ENCODE data around the gene NDUFAF5. TPM values are rescaled to one million over a fixed set of nuclear protein-coding genes. Genes with fewer than 3 reads are reported as not detected.

NDUFAF5 gene
- total and polyA plus RNA-seq, 9 donors = 5.0 to 23.4 (median 16.8) TPM

DNA sequence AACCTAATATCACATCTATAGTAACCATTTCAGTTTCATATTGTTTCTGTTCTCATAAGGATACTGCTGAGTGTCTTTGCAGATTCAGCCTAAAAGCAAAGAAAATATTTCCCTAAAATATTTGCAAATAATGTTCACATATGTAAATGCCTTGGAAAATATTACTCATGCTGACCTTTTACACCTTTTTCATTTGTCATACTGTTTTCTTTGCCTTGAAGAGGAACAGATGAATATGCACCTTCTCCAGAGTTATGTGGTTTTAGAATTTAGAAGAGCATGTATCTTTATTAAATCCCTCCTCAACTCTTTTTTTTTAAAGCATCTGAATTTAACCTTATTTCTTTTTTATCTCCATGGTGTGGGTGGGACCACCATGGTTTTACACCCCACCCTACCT, 32.5 kb downstream of the NDUFAF5 start:
- Histone ChIP-seq H3K4me1 (ENCODE audit: insufficient read depth) (peaks cover 4% of the 10 kb centered on the region), H3K27me3 (no peaks in the 10 kb centered on the region), H3K27ac (no peak overlapping the region), H3K9me3 (no peaks in the 10 kb centered on the region), H3K4me3 (no peak overlapping the region), H3K36me3 (no peaks in the 10 kb centered on the region)
- intact Hi-C loops (cut with DNase I) = no loop called here
- DNase-seq = no peak
- no peak for TF ChIP-seq EP300 (IDR thresholded peaks at IDR 0.05)
- no peak for TF ChIP-seq POLR2A (IDR thresholded peaks at IDR 0.05)
- TF ChIP-seq, protein P1, sequence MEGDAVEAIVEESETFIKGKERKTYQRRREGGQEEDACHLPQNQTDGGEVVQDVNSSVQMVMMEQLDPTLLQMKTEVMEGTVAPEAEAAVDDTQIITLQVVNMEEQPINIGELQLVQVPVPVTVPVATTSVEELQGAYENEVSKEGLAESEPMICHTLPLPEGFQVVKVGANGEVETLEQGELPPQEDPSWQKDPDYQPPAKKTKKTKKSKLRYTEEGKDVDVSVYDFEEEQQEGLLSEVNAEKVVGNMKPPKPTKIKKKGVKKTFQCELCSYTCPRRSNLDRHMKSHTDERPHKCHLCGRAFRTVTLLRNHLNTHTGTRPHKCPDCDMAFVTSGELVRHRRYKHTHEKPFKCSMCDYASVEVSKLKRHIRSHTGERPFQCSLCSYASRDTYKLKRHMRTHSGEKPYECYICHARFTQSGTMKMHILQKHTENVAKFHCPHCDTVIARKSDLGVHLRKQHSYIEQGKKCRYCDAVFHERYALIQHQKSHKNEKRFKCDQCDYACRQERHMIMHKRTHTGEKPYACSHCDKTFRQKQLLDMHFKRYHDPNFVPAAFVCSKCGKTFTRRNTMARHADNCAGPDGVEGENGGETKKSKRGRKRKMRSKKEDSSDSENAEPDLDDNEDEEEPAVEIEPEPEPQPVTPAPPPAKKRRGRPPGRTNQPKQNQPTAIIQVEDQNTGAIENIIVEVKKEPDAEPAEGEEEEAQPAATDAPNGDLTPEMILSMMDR (IDR thresholded peaks at IDR 0.05) = no peak

DNA sequence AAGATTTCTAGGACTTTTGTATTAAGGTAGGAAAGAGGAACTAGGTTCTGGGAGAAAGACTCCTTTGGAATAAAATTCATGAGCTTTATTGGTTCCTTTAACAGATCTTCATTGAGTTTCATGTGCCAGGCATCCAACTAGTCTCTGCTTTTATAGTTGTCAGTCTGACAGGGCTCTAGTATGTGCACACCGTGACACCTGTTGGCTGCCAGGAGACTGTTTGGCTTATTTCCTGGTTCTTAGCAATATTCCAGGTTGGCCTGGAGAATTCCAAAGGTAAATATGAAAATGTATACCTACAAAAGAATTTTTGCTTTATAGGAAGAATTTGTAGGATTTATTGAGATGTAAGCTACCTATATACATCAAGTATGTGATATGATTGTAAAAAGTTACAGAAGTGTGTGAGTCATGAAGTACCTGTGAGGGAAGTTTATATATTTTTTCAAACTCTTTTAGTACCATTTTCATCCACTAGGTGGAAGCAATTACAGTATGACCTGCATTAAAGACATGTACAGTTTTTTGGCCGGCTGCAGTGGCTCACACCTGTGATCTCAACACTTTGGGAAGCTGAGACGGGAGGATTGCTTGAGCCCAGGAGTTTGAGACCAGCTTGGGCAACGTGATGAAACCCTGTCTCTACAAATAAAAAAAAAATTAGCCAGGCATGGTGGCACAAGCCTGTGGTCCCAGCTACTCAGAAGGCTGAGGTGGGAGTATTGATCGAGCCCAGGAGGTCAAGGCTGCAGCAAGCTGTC, 35.2 kb downstream of the NDUFAF5 start:
- Histone ChIP-seq H3K27ac (no peak overlapping the region), H3K36me3 (no peaks in the 10 kb centered on the region), H3K4me3 (no peak overlapping the region), H3K9me3 (no peaks in the 10 kb centered on the region), H3K27me3 (no peaks in the 10 kb centered on the region), H3K4me1 (ENCODE audit: insufficient read depth) (peaks cover 4% of the 10 kb centered on the region)
- WGBS, 3 donors = 22 to 26% (median 23%) methylated on average over 5 of the region's 5 CpGs
- intact Hi-C loops (cut with DNase I) = loop anchor here in 3 of 4 donors (2.0 to 10.0 kb wide), 3 partner anchors 115 to 235 kb away; no protein-coding TSS in a partner anchor
- TF ChIP-seq, protein P1 (IDR thresholded peaks at IDR 0.05) = peak in 2 of 3 donors; percentile 38 to 59
- TF ChIP-seq EP300 (IDR thresholded peaks at IDR 0.05) (no peak), POLR2A (IDR thresholded peaks at IDR 0.05) (no peak)
- peak; percentile 27 to 38 (median 31) for DNase-seq

DNA sequence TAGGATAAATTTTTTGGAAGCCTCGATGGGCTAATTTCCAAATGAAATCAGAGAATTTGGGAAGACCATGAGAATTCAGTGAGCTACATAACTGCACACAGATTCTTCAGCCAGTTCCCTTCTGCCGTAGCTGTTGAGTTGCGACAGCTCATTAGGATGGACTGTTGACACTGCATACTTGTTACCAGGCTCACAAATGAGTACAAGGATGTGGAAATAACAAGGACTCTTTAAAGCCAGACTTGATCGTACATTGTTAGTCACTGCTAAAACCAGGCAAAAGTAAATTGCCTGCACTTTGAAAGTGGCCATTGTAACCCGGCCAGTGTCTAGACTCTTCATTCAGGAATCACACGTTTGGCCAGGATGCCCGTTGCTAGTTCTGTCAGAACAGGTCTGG, 37.0 kb downstream of the NDUFAF5 start:
- TF ChIP-seq, protein P1 (IDR thresholded peaks at IDR 0.05) = no peak
- no peak for TF ChIP-seq POLR2A (IDR thresholded peaks at IDR 0.05)
- no peak for TF ChIP-seq EP300 (IDR thresholded peaks at IDR 0.05)
- no peaks in the 10 kb centered on the region for H3K27me3 ChIP-seq
- H3K4me3 ChIP-seq = no peak overlapping the region
- no peak for DNase-seq
- intact Hi-C loops (cut with DNase I) = loop anchor here in 3 of 4 donors (2.0 to 10.0 kb wide), 3 partner anchors 113 to 233 kb away; no protein-coding TSS in a partner anchor
- no peaks in the 10 kb centered on the region for H3K9me3 ChIP-seq
- WGBS, 3 donors = 91 to 92% (median 91%) methylated on average over 7 of the region's 7 CpGs
- no peak overlapping the region for H3K27ac ChIP-seq
- peaks cover 4% of the 10 kb centered on the region for H3K4me1 ChIP-seq (ENCODE audit: insufficient read depth)
- H3K36me3 ChIP-seq = no peaks in the 10 kb centered on the region

DNA sequence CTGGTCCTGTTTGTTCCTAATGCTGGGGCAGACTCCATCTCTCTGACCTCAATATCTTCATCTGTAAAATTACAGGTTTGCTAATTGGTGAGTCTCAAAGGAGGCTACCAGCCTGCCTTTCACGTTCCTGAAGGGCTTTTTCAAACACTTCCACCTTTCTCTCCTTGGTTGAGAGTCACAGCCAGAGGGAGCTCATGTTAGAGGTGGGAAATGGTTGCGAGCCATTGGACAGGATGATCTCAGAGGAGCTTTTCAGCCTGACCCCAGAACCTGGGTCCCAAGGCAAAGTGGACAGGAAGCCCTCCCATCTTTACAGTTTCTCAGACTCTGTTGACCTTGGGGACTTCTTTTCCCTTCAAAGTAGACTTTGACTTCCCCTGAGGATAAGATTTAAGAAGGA, 37.6 kb downstream of the NDUFAF5 start:
- peaks cover 4% of the 10 kb centered on the region for H3K4me1 ChIP-seq (ENCODE audit: insufficient read depth)
- H3K4me3 ChIP-seq = no peak overlapping the region
- H3K27me3 ChIP-seq = no peaks in the 10 kb centered on the region
- DNase-seq = no peak
- H3K36me3 ChIP-seq = no peaks in the 10 kb centered on the region
- intact Hi-C loops (cut with DNase I) = loop anchor here in 2 of 4 donors (5.0 to 10.0 kb wide), 2 partner anchors 112 to 230 kb away; no protein-coding TSS in a partner anchor
- H3K27ac ChIP-seq = no peak overlapping the region
- no peaks in the 10 kb centered on the region for H3K9me3 ChIP-seq
- TF ChIP-seq, protein P1 (IDR thresholded peaks at IDR 0.05) = no peak
- no peak for TF ChIP-seq POLR2A (IDR thresholded peaks at IDR 0.05)
- no peak for TF ChIP-seq EP300 (IDR thresholded peaks at IDR 0.05)
- 83 to 94% (median 88%) methylated on average over 2 of the region's 2 CpGs for WGBS, 3 donors

All from ovary (tissue), 9 donors.